ENCODE measurements around the gene PEAR1.

The PEAR1 gene

GRCh38 chr1:156860628-156861423 lies 32.7 kb upstream of the PEAR1 start, which contains the start of gene NTRK1:
Gene NTRK1, plus strand, starts transcription at chr1:156860865. Its CDS starts 70 bp downstream, at chr1:156860935.
- no peak for DNase-seq (ENCODE audit: low spot score)

DNA sequence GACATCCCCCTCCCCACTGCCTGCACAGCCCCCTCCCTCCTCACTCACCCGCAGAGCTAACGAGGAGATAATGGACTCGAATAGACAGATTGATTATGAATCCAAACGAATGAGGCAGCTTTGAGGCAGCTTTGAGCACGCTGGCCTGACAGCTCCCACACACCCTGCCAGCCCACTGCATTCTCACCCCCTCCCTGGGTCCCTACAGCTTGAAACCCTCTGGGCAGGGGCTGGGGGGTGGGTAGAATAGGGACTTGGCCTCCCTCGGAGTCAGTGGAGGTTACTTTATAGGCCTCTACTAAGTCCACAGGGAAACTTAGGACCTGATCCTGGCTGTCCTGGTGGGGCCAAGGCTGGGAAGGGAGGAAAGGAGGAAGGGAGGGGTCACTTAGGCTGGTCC lies 30.9 kb upstream of the PEAR1 start:
- no peak for DNase-seq (ENCODE audit: low spot score)

DNA sequence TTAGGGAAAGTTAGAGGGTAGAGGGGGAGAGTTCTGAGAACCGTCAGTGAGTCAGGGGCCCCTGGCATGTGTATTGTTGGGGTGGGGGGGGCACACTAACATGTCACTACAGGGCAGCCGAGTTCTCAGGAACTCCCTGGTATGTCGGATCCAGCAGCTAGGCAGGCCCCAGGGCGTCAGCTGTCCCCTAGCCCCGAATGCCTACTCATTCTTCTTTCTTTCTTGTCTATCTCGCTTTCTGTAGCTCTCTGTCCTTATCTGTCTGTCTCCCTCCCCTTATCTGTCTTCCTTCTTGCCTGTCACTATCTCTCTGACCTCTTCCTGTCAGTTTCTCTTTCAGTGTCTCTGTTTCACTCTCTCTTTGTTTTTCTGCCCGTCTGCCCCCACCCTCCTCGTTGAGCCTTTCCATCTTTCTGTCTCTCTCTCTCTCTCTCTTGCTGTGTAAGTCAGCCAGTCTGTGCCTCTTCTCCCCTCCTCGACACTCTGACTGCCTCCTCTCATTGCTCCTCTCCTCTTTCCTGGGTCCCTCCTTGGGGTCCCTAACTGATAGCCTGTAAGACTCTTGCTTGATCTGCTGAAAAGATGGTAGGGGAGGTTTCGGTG lies 30.4 kb upstream of the PEAR1 start:
- DNase-seq (ENCODE audit: low spot score): no peak

- DNase-seq (ENCODE audit: low spot score): no peak
Observed at GRCh38 chr1:156863631-156864030, 29.9 kb upstream of the PEAR1 start.

GRCh38 chr1:156864796-156865195 lies 28.7 kb upstream of the PEAR1 start:
- no peak for DNase-seq (ENCODE audit: low spot score)

DNA sequence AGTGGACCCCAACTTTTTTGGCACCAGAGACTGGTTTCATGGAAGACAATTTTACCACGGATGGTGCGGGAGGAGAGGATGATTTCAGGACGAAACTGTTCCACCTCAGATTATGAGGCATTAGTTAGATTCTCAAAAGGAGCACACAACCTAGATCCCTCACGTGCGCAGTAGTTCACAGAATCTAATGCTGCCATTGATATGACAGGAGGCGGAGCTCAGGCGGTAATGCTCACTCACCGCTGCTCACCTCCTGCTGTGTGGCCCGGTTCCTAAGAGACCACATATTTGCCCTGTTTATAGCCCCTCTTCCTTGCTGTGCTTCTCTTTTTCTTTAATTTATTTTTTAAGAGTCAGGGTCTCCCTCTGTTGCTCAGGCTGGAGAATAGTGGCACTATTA lies 28.3 kb upstream of the PEAR1 start:
- DNase-seq (ENCODE audit: low spot score): no peak

DNA sequence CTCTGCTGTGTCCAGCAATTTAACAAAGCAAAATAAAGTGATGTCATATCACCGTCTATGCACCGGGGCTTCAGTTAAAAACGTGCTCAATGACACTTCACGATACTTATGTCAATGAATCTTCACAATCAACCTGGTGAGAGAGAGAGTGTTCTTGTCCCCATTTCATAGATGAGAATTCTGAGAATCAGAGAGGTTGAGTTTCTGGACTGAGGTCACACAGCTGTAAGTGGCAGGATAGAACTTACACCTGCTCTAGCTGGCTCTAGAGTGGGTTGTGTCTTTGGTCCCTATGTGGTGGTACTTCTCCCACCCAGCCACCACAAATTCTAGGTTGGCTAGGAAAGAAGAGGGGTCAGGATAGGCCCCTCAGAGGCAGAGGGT lies 27.7 kb upstream of the PEAR1 start:
- DNase-seq (ENCODE audit: low spot score): no peak

DNA sequence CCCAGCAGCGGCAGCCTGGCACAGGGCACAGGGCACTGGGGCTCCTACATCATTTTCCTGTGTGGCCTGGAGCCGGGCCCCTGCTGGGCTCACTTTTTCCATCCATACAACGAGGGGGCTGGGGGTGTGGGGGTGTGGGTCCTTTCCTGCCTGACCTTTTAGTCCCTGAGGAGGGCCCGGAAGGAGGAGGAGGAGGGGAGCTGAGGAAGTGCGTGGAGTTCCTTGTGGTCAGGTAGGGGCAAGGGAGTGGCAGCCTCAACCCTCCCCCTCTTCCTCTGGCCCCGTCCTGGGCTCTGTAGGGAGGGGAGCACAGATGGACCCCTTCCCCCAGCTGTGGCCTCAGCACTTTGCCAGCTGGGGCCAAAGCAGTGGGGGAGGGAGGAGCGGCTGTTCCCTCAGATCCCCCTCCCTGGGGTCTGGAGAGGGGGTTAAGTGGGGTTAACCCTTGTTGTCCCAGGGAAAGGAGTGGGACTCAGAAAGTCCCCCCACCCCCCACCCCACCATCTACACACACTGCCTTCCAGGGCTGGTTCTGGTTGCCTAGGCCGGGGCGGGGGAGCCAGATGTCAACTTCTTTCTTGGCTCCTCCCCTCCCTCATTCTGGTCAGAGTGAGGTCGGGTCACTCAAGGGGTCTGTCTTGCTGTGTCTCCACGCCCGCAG lies 27.1 kb upstream of the PEAR1 start:
- no peak for DNase-seq (ENCODE audit: low spot score)

GRCh38 chr1:156868341-156868740 lies 25.2 kb upstream of the PEAR1 start:
- DNase-seq (ENCODE audit: low spot score): no peak

DNA sequence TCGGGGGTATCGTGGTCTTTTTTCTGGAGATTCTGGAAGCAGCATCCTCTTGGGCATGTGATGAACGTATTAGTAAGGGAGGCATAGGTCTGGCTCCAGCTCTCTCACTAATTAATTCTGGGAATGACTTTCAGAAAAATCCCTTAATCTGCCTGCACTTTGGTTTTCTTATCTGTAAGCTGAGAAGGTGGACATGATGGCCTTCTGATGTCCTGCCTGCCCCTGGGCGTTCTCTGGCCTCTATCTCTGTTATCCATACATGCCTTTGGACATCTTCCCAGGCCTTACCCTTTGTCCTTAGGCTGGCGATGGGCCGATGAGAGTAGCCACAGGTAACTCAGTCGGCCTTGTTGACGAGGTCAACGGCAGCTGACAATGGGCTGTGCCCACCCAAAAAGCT lies 24.1 kb upstream of the PEAR1 start:
- DNase-seq (ENCODE audit: low spot score): no peak

- DNase-seq (ENCODE audit: low spot score): no peak
Observed at GRCh38 chr1:156873659-156874058, 19.9 kb upstream of the PEAR1 start.

GRCh38 chr1:156874142-156874541 lies 19.4 kb upstream of the PEAR1 start:
- DNase-seq (ENCODE audit: low spot score): no peak

DNA sequence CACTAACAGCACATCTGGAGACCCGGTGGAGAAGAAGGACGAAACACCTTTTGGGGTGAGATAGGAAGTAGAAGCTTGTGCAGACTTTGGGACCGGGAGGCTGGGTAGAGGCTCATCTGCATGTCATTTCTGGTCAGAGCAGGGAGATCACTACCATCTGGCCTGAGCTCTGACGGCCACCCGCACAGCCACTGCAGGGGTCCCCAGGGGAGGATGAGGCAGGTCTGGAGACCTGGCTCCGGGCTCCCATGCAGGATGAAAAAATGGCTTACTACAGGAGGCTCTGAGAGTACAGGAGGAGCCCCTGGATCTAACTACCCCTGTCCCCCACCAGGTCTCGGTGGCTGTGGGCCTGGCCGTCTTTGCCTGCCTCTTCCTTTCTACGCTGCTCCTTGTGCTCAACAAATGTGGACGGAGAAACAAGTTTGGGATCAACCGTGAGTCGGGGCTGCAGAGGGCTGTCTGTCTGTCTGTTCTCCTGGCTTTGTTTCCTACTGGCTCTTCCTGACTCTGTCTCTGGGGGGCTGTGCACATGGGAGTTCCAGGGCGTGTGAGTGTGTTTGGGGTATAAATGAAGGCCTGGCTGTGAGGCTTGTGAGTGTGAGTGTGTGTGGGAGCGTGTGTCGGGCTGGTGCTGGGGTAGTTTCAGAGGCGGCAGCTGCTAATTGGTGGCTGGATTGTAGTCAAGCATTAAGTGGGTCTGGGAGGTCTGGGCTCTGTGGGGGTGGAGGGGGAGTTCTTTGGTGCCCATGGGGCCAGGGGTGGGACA lies 18.8 kb upstream of the PEAR1 start:
- DNase-seq (ENCODE audit: low spot score): no peak

DNA sequence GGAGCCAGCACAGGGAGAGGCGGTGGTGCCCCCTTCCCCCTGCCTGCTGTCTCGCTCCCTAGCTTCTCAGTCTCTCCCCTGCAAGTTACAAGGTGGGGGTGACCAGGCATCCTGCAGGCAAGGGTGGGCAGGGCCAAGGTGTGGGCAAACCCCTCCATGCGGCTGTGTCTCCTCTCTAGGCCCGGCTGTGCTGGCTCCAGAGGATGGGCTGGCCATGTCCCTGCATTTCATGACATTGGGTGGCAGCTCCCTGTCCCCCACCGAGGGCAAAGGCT lies 18.2 kb upstream of the PEAR1 start:
- no peak for DNase-seq (ENCODE audit: low spot score)

DNA sequence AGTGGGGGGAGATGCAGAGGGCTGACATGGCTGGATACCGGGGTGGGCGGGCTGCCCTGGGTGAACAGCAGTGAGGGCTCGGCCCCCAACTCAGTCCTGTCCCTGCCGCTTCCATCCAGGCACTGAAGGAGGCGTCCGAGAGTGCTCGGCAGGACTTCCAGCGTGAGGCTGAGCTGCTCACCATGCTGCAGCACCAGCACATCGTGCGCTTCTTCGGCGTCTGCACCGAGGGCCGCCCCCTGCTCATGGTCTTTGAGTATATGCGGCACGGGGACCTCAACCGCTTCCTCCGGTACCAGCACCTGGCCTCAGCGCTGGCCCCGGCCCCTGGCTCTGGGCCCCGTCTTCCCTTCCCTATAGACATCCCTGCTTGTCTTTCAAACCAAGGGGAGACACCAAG lies 17.2 kb upstream of the PEAR1 start:
- no peak for DNase-seq (ENCODE audit: low spot score)

DNA sequence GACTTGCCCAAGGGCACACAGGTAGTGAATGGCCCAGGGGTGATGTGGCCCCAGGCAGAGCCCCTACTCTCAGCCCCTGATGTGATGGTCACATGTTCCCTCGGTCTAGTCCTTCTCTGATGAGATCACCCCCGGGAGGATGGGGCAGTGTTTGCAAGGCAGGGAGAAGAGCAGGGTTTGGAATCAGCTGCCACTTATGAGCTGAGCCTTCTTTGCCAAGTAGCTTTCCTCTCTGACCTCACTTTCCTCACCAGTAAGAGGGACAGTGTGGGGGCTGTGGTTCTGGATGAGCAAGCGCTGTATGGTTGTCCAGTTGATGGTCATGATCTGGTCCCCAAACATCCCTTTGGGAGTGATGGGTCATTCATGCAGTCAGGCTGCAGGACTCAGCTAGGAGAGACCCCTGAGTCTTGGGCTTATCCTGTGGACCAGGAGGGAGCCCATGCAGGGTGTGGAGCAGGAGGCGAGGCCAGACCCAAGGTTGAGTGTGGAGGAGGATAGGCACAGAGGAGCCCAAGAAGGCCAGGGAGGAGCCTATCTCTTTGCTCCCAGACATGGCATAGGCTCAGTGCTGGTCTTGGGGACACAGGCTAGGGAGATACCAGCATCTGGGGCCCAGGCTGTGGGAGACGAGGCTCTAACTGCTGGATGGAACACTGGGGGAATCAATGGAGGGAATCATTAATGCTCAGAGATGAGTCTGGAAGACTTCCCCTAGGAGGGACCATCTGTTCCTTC lies 15.9 kb upstream of the PEAR1 start:
- no peak for DNase-seq (ENCODE audit: low spot score)

DNA sequence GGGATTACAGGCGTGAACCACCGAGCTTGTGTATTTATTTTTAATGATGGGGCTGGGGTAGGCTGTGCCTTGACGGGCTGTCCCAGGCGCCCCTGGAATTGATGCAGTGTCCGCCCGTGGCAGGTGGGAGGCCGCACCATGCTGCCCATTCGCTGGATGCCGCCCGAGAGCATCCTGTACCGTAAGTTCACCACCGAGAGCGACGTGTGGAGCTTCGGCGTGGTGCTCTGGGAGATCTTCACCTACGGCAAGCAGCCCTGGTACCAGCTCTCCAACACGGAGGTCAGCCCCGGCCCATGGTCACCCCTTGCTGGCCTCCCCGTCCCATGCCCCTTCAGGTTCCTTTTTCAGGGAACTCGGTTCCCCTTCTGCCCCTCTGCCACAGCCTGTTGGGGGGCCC lies 13.6 kb upstream of the PEAR1 start:
- no peak for DNase-seq (ENCODE audit: low spot score)

DNA sequence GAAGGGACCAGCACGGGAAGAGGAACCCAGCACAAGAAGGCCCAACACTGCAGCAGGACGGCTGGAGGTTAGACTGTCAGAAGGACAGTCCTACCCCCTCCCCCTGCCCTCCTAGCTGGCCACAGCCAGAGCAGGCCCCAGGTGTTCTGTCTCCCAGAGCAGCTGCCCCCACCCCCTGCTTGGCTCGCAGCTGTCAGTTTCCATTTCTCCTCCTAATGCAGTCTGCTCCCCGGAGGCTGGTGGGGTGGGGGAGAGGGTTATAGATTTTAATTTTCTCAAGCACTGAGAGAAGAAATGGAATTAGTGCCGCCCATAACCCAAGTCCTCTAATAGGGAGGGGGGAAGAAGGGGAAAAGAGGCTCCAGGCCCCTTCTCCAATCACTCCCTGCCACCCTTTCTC lies 13.0 kb upstream of the PEAR1 start:
- no peak for DNase-seq (ENCODE audit: low spot score)

- no peak for DNase-seq (ENCODE audit: low spot score)
Observed at GRCh38 chr1:156881101-156881500, 12.4 kb upstream of the PEAR1 start.

DNA sequence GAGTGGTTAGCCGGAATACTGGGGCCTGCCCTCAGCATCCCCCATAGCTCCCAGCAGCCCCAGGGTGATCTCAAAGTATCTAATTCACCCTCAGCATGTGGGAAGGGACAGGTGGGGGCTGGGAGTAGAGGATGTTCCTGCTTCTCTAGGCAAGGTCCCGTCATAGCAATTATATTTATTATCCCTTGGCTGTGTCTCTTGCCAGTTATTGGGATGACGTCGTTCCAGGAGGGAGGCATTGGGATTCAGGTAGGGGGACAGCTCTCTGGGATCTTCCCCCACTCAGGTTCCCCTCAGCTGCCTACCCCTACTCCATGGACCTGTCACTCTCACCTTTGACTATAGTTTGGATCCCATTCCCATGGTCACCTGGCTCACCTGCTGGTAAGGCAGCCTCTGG lies 11.9 kb upstream of the PEAR1 start:
- DNase-seq (ENCODE audit: low spot score): no peak

DNA sequence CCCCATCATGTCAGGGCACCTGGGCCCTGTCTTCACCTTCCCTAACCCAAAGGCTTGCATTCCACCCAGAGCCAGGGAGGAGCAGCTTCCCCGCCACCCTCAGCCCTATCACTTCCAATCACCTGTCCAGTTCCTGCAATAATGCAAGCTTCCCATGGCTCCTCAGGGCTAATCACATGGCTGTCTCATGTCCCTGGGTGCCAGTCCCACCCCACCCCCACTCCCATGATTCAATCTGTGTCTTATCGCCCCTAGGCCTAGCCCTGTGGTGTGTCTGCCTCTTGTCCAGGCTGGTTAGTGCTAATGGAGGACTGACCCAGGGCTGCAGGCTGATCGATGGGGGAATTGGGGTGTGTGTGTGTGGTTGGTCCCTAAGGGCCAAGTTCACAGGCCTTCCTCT lies 11.0 kb upstream of the PEAR1 start:
- no peak for DNase-seq (ENCODE audit: low spot score)

DNA sequence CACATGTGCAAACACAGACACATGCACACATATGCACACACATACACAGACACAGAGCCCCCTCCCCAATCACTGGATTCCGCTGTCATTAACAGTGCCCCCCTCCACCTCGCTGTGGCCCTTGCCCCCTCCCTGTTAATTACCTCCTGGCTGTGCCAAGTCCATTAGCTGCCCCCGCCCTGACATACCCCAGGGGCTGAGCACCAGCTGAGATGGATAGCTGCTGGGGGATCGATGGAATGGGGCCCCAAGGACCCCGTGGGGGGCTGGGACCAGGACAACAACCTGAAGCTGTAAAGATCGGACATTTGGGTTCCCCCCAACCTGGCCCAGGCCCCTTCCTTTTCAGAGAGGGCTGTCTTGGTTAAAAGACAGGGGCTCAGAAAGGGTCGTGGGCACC lies 9.6 kb upstream of the PEAR1 start:
- DNase-seq (ENCODE audit: low spot score): no peak

Measured in kidney tubule cell (primary cell).